PC-9 (cell line): ENCODE results near the gene PIK3R3. TPM values are rescaled to one million over a fixed set of nuclear protein-coding genes. Genes with fewer than 3 reads are reported as not detected.
A peak's percentile ranks its signal among the peaks of the same experiment; 100 is the strongest.

Experiments used
- BruUV-seq: library from RNA; stranded (reverse); fragments of 400-500 nt; replicated peaks from 2 replicates; lab custom pipeline; 2021; lab: Mats Ljungman, UMichigan
- CTCF ChIA-PET: fragments of 300-600 bp; sonication (Branson Sonifier 250); formaldehyde crosslinking; loops from one replicate; lab custom pipeline; 2022; ENCODE audit warnings: antibody characterized with exemption; lab: Charles Lee
- POLR2A ChIA-PET: fragments of 300-600 bp; sonication (Branson Sonifier 250); formaldehyde crosslinking; loops from one replicate; lab custom pipeline; 2022; ENCODE audit warnings: antibody characterized with exemption; ENCODE audit not compliant: unreplicated experiment; lab: Charles Lee
- DNase-seq, 2 experiments: peaks; one replicate each; pipeline versions ENCODE4 v3.0.0 to v3.0.0-alpha.2; 2015 to 2022; ENCODE audit warnings: mixed read lengths in 1 of 2
- H2AFZ ChIP-seq: fragments of 200-600 bp; sonication (generic); 2 replicates; pipeline ENCODE4 v1.8.1; 2017; ENCODE audit warnings: antibody characterized with exemption
- H3F3A ChIP-seq: fragments of 200-600 bp; sonication (generic); 2 replicates; pipeline ENCODE4 v1.8.1; 2017; ENCODE audit warnings: antibody characterized with exemption, mild to moderate bottlenecking, low read depth; ENCODE audit not compliant: insufficient read depth
- H3K27ac ChIP-seq: fragments of 200-600 bp; sonication (generic); 2 replicates; pipeline ENCODE4 v1.6.1; 2016; ENCODE audit warnings: mixed run types
- H3K27me3 ChIP-seq: fragments of 200-600 bp; sonication (generic); 2 replicates; pipeline ENCODE4 v1.6.1; 2016; ENCODE audit warnings: low read depth, mixed run types; ENCODE audit not compliant: insufficient read depth
- H3K36me3 ChIP-seq: fragments of 200-600 bp; sonication (generic); 2 replicates; pipeline ENCODE4 v1.6.1; 2016; ENCODE audit warnings: low read depth, mixed run types
- H3K4me1 ChIP-seq: fragments of 200-600 bp; sonication (generic); replicated peaks from 2 replicates; pipeline ENCODE4 v1.6.1; 2016; ENCODE audit warnings: mixed run types; ENCODE audit not compliant: insufficient read depth
- H3K4me2 ChIP-seq: fragments of 200-600 bp; sonication (generic); 2 replicates; pipeline ENCODE4 v1.6.1; 2017; ENCODE audit warnings: mixed run types
- H3K4me3 ChIP-seq: fragments of 200-600 bp; sonication (generic); 2 replicates; pipeline ENCODE4 v1.6.1; 2016; ENCODE audit warnings: mixed run types
- H3K79me2 ChIP-seq: fragments of 200-600 bp; sonication (generic); 2 replicates; pipeline ENCODE4 v1.6.1; 2017; ENCODE audit warnings: low read depth, mixed run types
- H3K9me2 ChIP-seq: fragments of 200-600 bp; sonication (generic); 2 replicates; pipeline ENCODE4 v1.8.1; 2017; ENCODE audit warnings: mild to moderate bottlenecking; ENCODE audit not compliant: insufficient read depth
- H3K9me3 ChIP-seq: fragments of 200-600 bp; sonication (generic); 2 replicates; pipeline ENCODE4 v1.8.1; 2016; ENCODE audit warnings: low read depth; ENCODE audit not compliant: insufficient read depth
- H4K20me1 ChIP-seq: fragments of 200-600 bp; sonication (generic); 2 replicates; pipeline ENCODE4 v1.8.1; 2017; ENCODE audit not compliant: insufficient read depth
- EZH2 ChIP-seq: fragments of 200-600 bp; sonication (generic); IDR thresholded peaks from 2 replicates; pipeline ENCODE4 v1.8.0; 2017; ENCODE audit warnings: antibody characterized with exemption, low read depth
- intact Hi-C: fragments of 100-400 bp; cut with micrococcal nuclease; formaldehyde crosslinking; loops from one replicate; pipeline ENCODE4 v1.10.0; 2022; ENCODE audit not compliant: unreplicated experiment
- total RNA-seq: library from RNA; stranded (reverse); gene quantifications from 2 replicates; pipeline ENCODE4 v1.2.3, GENCODE V29; 2021
- TF ChIP-seq, protein P1 (sequence below): fragments of 200-600 bp; sonication (generic); conservative IDR thresholded peaks from 2 replicates; pipeline ENCODE4 v1.6.1; 2017; ENCODE audit warnings: mixed run types, antibody characterized with exemption, mild to moderate bottlenecking, moderate library complexity

PIK3R3 gene
- total RNA-seq, 1 experiment from 2014 or later, result 44.2 TPM

DNA sequence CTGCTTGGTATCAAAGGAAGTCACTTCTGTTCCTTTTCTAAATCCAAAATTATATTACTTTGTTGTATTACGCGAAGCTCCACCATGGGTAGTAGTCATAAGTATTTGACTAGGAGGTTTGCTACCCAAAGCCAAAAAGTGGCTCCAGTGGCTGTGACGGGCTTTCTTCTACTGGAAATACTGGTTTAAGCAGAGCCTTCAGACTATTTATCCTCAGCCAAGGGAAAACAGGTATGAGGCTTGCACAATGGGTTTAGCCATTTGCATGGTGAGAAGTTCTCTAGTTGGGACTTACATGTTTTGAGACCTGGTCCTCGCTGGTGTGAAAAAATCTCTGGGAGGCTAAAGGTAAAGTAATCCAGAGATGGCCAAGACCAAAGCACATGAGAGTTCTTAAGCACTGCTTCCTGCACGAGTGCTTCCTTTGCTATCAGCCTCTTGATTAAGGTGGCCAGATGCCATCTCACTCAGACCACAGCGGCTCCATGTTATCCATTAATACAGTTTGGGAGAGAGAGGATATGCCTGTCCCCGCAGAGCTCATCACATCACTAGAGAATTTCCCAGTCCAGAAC is 121.2 kb downstream of the PIK3R3 start:
- Histone ChIP-seq H3K79me2 (no peaks in the 10 kb centered on the region), H3K9me2 (no peaks in the 10 kb centered on the region), H3K27me3 (no peaks in the 10 kb centered on the region), H2AFZ (no peak overlapping the region), H3K9me3 (no peaks in the 10 kb centered on the region), H4K20me1 (no peaks in the 10 kb centered on the region), H3K4me2 (no peak overlapping the region), H3K4me1 (no peaks in the 10 kb centered on the region), H3F3A (no peaks in the 10 kb centered on the region), H3K4me3 (no peak overlapping the region), H3K36me3 (no peaks in the 10 kb centered on the region), H3K27ac (no peak overlapping the region)
- ChIA-PET CTCF (interaction anchor here (0.6 kb wide), 1 partner anchor 233 kb away, joined by 3 read pairs; no protein-coding TSS in a partner anchor), POLR2A (interaction anchor here (0.6 to 0.8 kb wide), 2 partner anchors 13 to 468 kb away, joined by 3 to 7 read pairs; no protein-coding TSS in a partner anchor)
- no peak for DNase-seq
- BruUV-seq, result no TSS peak
- TF ChIP-seq EZH2, result no peak
- TF ChIP-seq, protein P1, sequence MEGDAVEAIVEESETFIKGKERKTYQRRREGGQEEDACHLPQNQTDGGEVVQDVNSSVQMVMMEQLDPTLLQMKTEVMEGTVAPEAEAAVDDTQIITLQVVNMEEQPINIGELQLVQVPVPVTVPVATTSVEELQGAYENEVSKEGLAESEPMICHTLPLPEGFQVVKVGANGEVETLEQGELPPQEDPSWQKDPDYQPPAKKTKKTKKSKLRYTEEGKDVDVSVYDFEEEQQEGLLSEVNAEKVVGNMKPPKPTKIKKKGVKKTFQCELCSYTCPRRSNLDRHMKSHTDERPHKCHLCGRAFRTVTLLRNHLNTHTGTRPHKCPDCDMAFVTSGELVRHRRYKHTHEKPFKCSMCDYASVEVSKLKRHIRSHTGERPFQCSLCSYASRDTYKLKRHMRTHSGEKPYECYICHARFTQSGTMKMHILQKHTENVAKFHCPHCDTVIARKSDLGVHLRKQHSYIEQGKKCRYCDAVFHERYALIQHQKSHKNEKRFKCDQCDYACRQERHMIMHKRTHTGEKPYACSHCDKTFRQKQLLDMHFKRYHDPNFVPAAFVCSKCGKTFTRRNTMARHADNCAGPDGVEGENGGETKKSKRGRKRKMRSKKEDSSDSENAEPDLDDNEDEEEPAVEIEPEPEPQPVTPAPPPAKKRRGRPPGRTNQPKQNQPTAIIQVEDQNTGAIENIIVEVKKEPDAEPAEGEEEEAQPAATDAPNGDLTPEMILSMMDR, result no peak
- intact Hi-C loops, result no loop called here

DNA sequence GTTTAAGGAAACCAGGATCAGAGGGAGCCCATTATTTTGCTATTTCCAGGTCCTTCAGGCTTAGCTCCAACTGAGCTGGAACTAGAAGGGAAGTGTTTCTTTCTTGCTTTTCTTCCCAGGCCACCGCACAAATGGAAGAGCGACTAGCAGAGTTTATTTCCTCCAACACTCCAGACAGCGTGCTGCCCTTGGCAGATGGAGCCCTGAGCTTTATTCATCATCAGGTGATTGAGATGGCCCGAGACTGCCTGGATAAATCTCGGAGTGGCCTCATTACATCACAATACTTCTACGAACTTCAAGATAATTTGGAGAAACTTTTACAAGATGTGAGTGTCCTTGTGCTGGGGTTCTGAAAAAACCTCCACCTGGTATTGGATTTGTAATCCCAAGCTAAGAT is 121.8 kb downstream of the PIK3R3 start:
- intact Hi-C loops, result no loop called here
- no peak for DNase-seq
- CTCF ChIA-PET, result interaction anchor here (0.6 kb wide), 1 partner anchor 44 kb away, joined by 9 read pairs; no protein-coding TSS in a partner anchor
- no peaks in the 10 kb centered on the region for H3K79me2 ChIP-seq
- H3F3A ChIP-seq, result no peaks in the 10 kb centered on the region
- no TSS peak for BruUV-seq
- H3K9me2 ChIP-seq, result no peaks in the 10 kb centered on the region
- TF ChIP-seq, protein P1, result no peak
- TF ChIP-seq EZH2, result no peak
- H3K4me3 ChIP-seq, result no peak overlapping the region
- H3K4me2 ChIP-seq, result no peak overlapping the region
- POLR2A ChIA-PET, result no interaction called here
- H3K9me3 ChIP-seq, result no peaks in the 10 kb centered on the region
- H3K27ac ChIP-seq, result no peak overlapping the region
- H3K27me3 ChIP-seq, result no peaks in the 10 kb centered on the region
- no peak overlapping the region for H2AFZ ChIP-seq
- H3K4me1 ChIP-seq, result no peaks in the 10 kb centered on the region
- no peaks in the 10 kb centered on the region for H3K36me3 ChIP-seq
- no peaks in the 10 kb centered on the region for H4K20me1 ChIP-seq

DNA sequence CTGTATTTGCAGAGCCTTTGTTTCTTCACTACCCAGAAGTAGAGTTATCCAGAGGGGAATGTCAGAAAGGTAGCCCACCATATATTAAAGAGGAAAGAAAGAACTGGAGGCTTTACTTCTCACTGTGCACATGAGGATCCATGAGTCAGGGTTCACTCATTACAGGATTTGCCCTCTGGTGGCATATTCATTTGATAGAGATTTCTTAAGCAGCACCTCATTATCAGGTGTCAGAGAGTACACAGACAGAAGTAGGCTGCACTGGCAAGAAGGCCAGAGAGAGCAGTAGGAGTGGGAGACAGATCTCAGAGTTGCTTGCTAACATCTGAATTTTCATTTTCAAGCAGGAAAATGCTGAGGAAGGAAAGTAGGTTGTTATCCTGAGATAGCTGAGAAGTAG is 123.8 kb downstream of the PIK3R3 start:
- DNase-seq, result peak in 1 of 2 experiments; percentile 41
- no peaks in the 10 kb centered on the region for H3K9me3 ChIP-seq
- no peak overlapping the region for H3K4me3 ChIP-seq
- H2AFZ ChIP-seq, result no peak overlapping the region
- H4K20me1 ChIP-seq, result no peaks in the 10 kb centered on the region
- intact Hi-C loops, result no loop called here
- BruUV-seq, result no TSS peak
- no peaks in the 10 kb centered on the region for H3K4me1 ChIP-seq
- no peaks in the 10 kb centered on the region for H3K79me2 ChIP-seq
- no peaks in the 10 kb centered on the region for H3K9me2 ChIP-seq
- H3K27me3 ChIP-seq, result no peaks in the 10 kb centered on the region
- CTCF ChIA-PET, result interaction anchor here (0.6 kb wide), 1 partner anchor 215 kb away, joined by 3 read pairs; no protein-coding TSS in a partner anchor
- no peak for TF ChIP-seq EZH2
- TF ChIP-seq, protein P1, result no peak
- POLR2A ChIA-PET, result no interaction called here
- H3K27ac ChIP-seq, result no peak overlapping the region
- no peaks in the 10 kb centered on the region for H3K36me3 ChIP-seq
- no peaks in the 10 kb centered on the region for H3F3A ChIP-seq
- H3K4me2 ChIP-seq, result no peak overlapping the region
